HL-60 (cell line): ENCODE data around the gene CDK3.

ENCODE experiments used
- DNase-seq, 2 experiments: peaks; one replicate each; pipeline ENCODE4 v3.0.0-alpha.2; 2010 to 2020; ENCODE audit warnings: low read depth in 1 of 2, low spot score in 1 of 2
- H3K27ac ChIP-seq: fragments of 250-450 bp; sonication (Bioruptor Pico); replicated peaks from 2 replicates; pipeline ENCODE4 v1.5.1; 2020; ENCODE audit warnings: mild to moderate bottlenecking, moderate library complexity
- H3K27me3 ChIP-seq: fragments of 250-450 bp; sonication (Bioruptor Pico); 2 replicates; pipeline ENCODE4 v1.5.1; 2021; ENCODE audit warnings: mild to moderate bottlenecking, moderate library complexity; ENCODE audit not compliant: insufficient read depth, poor library complexity, severe bottlenecking
- H3K4me3 ChIP-seq: replicated peaks from 2 replicates; pipeline ENCODE4 v1.5.1; 2011; ENCODE audit warnings: mild to moderate bottlenecking, control low read depth, low read length; ENCODE audit not compliant: insufficient read depth
- GABPA ChIP-seq: IDR thresholded peaks from 2 replicates; pipeline ENCODE4 v1.6.1; 2012; ENCODE audit warnings: low read depth
- POLR2AphosphoS5 ChIP-seq: IDR thresholded peaks from 2 replicates; pipeline ENCODE4 v1.6.1; 2012; ENCODE audit warnings: low read depth
- SPI1 ChIP-seq: IDR thresholded peaks from 2 replicates; pipeline ENCODE4 v1.6.1; 2012; ENCODE audit warnings: low read depth, mild to moderate bottlenecking, borderline replicate concordance
- TF ChIP-seq, protein P1 (sequence below): IDR thresholded peaks from 2 replicates; pipeline ENCODE4 v1.6.1; 2012; ENCODE audit warnings: low read depth; ENCODE audit not compliant: insufficient replicate concordance
- TF ChIP-seq, protein P2 (sequence below): IDR thresholded peaks from one replicate; pipeline ENCODE4 v1.5.1; 2011; ENCODE audit warnings: low read length, control low read depth, inconsistent platforms; ENCODE audit not compliant: insufficient read depth

CDK3 gene

DNA sequence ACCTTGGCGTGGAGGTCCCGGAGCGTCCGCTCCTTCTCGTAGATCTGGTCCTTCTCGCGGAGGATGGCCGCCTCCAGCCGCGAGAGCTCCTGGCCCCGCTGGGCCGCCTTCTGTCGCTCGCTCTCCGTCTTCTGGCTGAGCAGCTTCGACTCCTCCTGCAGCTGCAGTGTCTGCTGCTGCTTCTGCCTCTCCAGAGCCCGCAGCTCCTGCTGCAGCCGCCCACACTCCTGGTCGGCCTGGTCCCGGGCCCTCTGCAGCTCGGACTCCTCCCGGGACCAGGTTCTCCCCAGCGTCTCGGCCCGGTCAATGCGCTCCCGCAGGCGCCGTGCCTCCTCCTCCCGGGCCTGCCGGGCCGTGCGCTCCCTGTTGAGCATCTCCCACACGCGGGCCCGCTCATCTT, 7.6 kb downstream of the CDK3 start:
- no peak for DNase-seq
- H3K27me3 ChIP-seq = no peaks in the 10 kb centered on the region
- TF ChIP-seq SPI1 = no peak
- TF ChIP-seq GABPA = no peak
- TF ChIP-seq, protein P1, sequence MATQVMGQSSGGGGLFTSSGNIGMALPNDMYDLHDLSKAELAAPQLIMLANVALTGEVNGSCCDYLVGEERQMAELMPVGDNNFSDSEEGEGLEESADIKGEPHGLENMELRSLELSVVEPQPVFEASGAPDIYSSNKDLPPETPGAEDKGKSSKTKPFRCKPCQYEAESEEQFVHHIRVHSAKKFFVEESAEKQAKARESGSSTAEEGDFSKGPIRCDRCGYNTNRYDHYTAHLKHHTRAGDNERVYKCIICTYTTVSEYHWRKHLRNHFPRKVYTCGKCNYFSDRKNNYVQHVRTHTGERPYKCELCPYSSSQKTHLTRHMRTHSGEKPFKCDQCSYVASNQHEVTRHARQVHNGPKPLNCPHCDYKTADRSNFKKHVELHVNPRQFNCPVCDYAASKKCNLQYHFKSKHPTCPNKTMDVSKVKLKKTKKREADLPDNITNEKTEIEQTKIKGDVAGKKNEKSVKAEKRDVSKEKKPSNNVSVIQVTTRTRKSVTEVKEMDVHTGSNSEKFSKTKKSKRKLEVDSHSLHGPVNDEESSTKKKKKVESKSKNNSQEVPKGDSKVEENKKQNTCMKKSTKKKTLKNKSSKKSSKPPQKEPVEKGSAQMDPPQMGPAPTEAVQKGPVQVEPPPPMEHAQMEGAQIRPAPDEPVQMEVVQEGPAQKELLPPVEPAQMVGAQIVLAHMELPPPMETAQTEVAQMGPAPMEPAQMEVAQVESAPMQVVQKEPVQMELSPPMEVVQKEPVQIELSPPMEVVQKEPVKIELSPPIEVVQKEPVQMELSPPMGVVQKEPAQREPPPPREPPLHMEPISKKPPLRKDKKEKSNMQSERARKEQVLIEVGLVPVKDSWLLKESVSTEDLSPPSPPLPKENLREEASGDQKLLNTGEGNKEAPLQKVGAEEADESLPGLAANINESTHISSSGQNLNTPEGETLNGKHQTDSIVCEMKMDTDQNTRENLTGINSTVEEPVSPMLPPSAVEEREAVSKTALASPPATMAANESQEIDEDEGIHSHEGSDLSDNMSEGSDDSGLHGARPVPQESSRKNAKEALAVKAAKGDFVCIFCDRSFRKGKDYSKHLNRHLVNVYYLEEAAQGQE = no peak
- TF ChIP-seq, protein P2, sequence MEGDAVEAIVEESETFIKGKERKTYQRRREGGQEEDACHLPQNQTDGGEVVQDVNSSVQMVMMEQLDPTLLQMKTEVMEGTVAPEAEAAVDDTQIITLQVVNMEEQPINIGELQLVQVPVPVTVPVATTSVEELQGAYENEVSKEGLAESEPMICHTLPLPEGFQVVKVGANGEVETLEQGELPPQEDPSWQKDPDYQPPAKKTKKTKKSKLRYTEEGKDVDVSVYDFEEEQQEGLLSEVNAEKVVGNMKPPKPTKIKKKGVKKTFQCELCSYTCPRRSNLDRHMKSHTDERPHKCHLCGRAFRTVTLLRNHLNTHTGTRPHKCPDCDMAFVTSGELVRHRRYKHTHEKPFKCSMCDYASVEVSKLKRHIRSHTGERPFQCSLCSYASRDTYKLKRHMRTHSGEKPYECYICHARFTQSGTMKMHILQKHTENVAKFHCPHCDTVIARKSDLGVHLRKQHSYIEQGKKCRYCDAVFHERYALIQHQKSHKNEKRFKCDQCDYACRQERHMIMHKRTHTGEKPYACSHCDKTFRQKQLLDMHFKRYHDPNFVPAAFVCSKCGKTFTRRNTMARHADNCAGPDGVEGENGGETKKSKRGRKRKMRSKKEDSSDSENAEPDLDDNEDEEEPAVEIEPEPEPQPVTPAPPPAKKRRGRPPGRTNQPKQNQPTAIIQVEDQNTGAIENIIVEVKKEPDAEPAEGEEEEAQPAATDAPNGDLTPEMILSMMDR = no peak
- TF ChIP-seq POLR2AphosphoS5 = no peak
- H3K27ac ChIP-seq = no peak overlapping the region
- H3K4me3 ChIP-seq = no peak overlapping the region

DNA sequence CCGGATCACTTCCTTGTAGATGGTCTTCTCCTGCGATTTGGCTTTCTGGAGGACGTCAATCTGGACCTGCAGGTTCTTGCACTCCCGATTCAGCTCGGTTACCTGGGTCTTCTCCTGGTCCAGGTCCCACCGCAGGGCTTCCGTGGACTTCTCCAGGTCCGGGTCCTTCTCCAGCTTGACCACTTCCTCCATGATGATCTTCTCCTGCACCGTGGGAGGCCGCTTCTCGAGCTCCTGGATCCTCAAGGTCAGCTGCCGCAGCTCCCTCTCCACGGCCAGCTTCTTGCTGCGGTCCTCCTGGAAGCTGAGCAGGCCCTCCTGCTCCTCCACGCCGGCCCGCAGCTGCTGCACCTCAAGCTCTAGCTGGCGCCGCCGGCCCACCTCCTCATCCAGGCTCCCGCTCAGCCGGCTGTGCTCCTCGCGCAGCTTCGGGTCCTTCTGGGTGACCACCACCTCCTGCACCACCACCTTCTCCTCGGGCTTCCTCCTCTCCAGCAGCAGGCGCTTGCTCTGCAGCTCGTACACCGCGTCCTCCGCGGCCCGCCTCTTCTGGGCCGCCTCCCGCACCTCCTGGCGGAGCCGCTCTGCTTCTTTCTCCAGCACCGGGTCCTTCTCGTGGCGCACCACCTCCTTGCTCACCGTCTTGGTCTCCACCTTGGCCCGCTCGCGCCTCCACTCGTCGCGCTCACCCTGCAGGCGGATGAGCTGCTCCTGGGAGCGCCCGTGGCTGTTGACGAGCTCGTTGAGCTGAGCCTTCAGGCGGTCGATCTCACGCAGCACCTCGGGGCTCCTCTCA, 8.2 kb downstream of the CDK3 start:
- TF ChIP-seq GABPA (no peak), POLR2AphosphoS5 (no peak), SPI1 (no peak)
- TF ChIP-seq, protein P1 = no peak
- TF ChIP-seq, protein P2 = no peak
- Histone ChIP-seq H3K4me3 (no peak overlapping the region), H3K27me3 (no peaks in the 10 kb centered on the region)

DNA sequence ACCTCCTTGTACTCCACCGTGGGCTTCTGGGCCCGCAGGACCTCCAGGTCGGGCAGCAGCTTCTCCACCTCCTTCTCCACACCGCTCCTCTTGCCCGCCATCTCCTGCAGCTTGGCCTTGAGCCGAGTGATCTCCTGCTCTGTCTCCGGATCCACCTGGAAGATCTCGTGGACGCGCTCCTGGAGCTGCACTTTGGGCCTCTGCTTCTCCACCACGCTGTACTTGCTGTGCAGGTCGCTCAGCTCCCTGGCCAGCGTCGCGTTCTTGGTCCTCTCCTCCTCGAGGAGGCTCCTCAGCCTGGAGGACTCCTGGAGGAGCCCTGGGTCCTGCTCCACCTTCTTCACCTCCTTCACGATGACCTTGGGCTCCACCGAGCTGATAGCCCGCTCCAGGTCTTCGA, 8.8 kb downstream of the CDK3 start:
- DNase-seq = no peak
- H3K27me3 ChIP-seq = no peaks in the 10 kb centered on the region
- TF ChIP-seq, protein P2 = no peak
- TF ChIP-seq GABPA (no peak), POLR2AphosphoS5 (no peak), SPI1 (no peak)
- TF ChIP-seq, protein P1 = no peak
- H3K27ac ChIP-seq = no peak overlapping the region
- H3K4me3 ChIP-seq = no peak overlapping the region

More for the DNA sequence above, 8.2 kb downstream of the CDK3 start:
- no peak overlapping the region for H3K27ac ChIP-seq
- DNase-seq = no peak
